ENCODE data around the gene COL6A2. TPM values are rescaled to one million over a fixed set of nuclear protein-coding genes. Genes with fewer than 3 reads are reported as not detected.

The COL6A2 gene
- total RNA-seq, 1 donor from 2014 or later, result 535 TPM

- no peak overlapping the region for H3K4me3 ChIP-seq
- no peaks in the 10 kb centered on the region for H3K36me3 ChIP-seq
- no peaks in the 10 kb centered on the region for H3K9me3 ChIP-seq
- intact Hi-C loops (cut with DNase I), result loop anchor here (10.0 kb wide), 1 partner anchor 77 kb away; the partner anchor contains the start of gene LSS
- DNase-seq (ENCODE audit: extremely low spot score in 2 of 2), result no peak
- no peaks in the 10 kb centered on the region for H3K27me3 ChIP-seq
- H3K27ac ChIP-seq, result no peak overlapping the region
- TF ChIP-seq POLR2AphosphoS5 (IDR thresholded peaks at IDR 0.05; ENCODE audit: insufficient read depth in 1 of 2, low read depth in 1 of 2), result no peak
- no peak for TF ChIP-seq CTCF (IDR thresholded peaks at IDR 0.05)
- TF ChIP-seq POLR2A (IDR thresholded peaks at IDR 0.05), result no peak
- H3K4me1 ChIP-seq, result peaks cover 12% of the 10 kb centered on the region
Measured at GRCh38 chr21:46148106-46148505, 50.2 kb downstream of the COL6A2 start.

GRCh38 chr21:46149205-46149901 lies 51.4 kb downstream of the COL6A2 start:
- Histone ChIP-seq H3K36me3 (no peaks in the 10 kb centered on the region), H3K4me1 (peaks cover 12% of the 10 kb centered on the region), H3K27ac (no peak overlapping the region), H3K27me3 (no peaks in the 10 kb centered on the region), H3K9me3 (no peaks in the 10 kb centered on the region), H3K4me3 (no peak overlapping the region)
- TF ChIP-seq CTCF (IDR thresholded peaks at IDR 0.05) (no peak), POLR2AphosphoS5 (IDR thresholded peaks at IDR 0.05; ENCODE audit: insufficient read depth in 1 of 2, low read depth in 1 of 2) (no peak), POLR2A (IDR thresholded peaks at IDR 0.05) (no peak)
- DNase-seq (ENCODE audit: extremely low spot score in 2 of 2), result no peak
- intact Hi-C loops (cut with DNase I), result loop anchor here (10.0 kb wide), 1 partner anchor 75 kb away; the partner anchor contains the start of gene LSS

- intact Hi-C loops (cut with DNase I), result no loop called here
- no peak overlapping the region for H3K4me3 ChIP-seq
- H3K9me3 ChIP-seq, result no peaks in the 10 kb centered on the region
- no peak overlapping the region for H3K27ac ChIP-seq
- DNase-seq (ENCODE audit: extremely low spot score in 2 of 2), result no peak
- no peaks in the 10 kb centered on the region for H3K36me3 ChIP-seq
- no peak for TF ChIP-seq CTCF (IDR thresholded peaks at IDR 0.05)
- no peak for TF ChIP-seq POLR2A (IDR thresholded peaks at IDR 0.05)
- no peak for TF ChIP-seq POLR2AphosphoS5 (IDR thresholded peaks at IDR 0.05; ENCODE audit: insufficient read depth in 1 of 2, low read depth in 1 of 2)
- peaks cover 12% of the 10 kb centered on the region for H3K4me1 ChIP-seq
- no peaks in the 10 kb centered on the region for H3K27me3 ChIP-seq
Measured at GRCh38 chr21:46150073-46150472, 52.2 kb downstream of the COL6A2 start.

GRCh38 chr21:46150491-46151121 lies 52.7 kb downstream of the COL6A2 start:
- no peak overlapping the region for H3K4me3 ChIP-seq
- H3K27ac ChIP-seq, result no peak overlapping the region
- no peak for DNase-seq (ENCODE audit: extremely low spot score in 2 of 2)
- intact Hi-C loops (cut with DNase I), result no loop called here
- peaks cover 12% of the 10 kb centered on the region for H3K4me1 ChIP-seq
- no peaks in the 10 kb centered on the region for H3K27me3 ChIP-seq
- no peaks in the 10 kb centered on the region for H3K36me3 ChIP-seq
- no peaks in the 10 kb centered on the region for H3K9me3 ChIP-seq
- TF ChIP-seq CTCF (IDR thresholded peaks at IDR 0.05) (no peak), POLR2AphosphoS5 (IDR thresholded peaks at IDR 0.05; ENCODE audit: insufficient read depth in 1 of 2, low read depth in 1 of 2) (no peak), POLR2A (IDR thresholded peaks at IDR 0.05) (no peak)
